CD14-positive monocyte (primary cell): ENCODE results near the gene IL36G. TPM values are rescaled to one million over a fixed set of nuclear protein-coding genes. Genes with fewer than 3 reads are reported as not detected.

Experiments used
- DNase-seq, 3 donors: peaks; one replicate each; pipeline ENCODE4 v3.0.0-alpha.2; 2011 to 2022
- H2AFZ ChIP-seq: 2 replicates; pipeline ENCODE4 v1.6.0; 2012; ENCODE audit warnings: mild to moderate bottlenecking, low read depth, low read length, inconsistent platforms; ENCODE audit not compliant: insufficient read depth, poor library complexity, severe bottlenecking
- H3K27ac ChIP-seq, 2 donors: 1 replicate in 1 of 2; 2 replicates in 1 of 2; pipeline ENCODE4 v1.5.1; 2012 to 2013; ENCODE audit warnings: low read length in 2 of 2, control low read depth in 1 of 2, inconsistent platforms in 1 of 2, low read depth in 1 of 2, mild to moderate bottlenecking in 1 of 2
- H3K27me3 ChIP-seq, 2 donors: one replicate each; pipeline versions ENCODE4 v1.6.0 to v1.6.1; 2011 to 2013; ENCODE audit warnings: low read length in 2 of 2; ENCODE audit not compliant: control insufficient read depth in 2 of 2, insufficient read depth in 2 of 2
- H3K36me3 ChIP-seq, 2 donors: replicated peaks in 1 of 2; 1 replicate in 1 of 2; 2 replicates in 1 of 2; pipeline versions ENCODE4 v1.5.1 to v1.6.1; 2012 to 2013; ENCODE audit warnings: low read length in 2 of 2, control low read depth in 1 of 2, inconsistent platforms in 1 of 2, mild to moderate bottlenecking in 1 of 2; ENCODE audit not compliant: insufficient read depth in 2 of 2, control insufficient read depth in 1 of 2
- H3K4me1 ChIP-seq, 2 donors: 1 replicate in 1 of 2; 2 replicates in 1 of 2; pipeline versions ENCODE4 v1.5.1 to v1.6.1; 2012 to 2013; ENCODE audit warnings: low read length in 2 of 2, control low read depth in 1 of 2, inconsistent platforms in 1 of 2, mild to moderate bottlenecking in 1 of 2, moderate library complexity in 1 of 2; ENCODE audit not compliant: insufficient read depth in 2 of 2, control insufficient read depth in 1 of 2
- H3K4me2 ChIP-seq: replicated peaks from 2 replicates; pipeline ENCODE3; 2012; ENCODE audit warnings: low read length, moderate library complexity, mild to moderate bottlenecking; ENCODE audit not compliant: poor library complexity, severe bottlenecking; ENCODE audit errors: extremely low read depth
- H3K4me3 ChIP-seq, 3 experiments: fragments of 200-600 bp in 1 of 3; sonication (generic) in 1 of 3; replicated peaks in 1 of 3; 1 replicate in 2 of 3; 2 replicates in 1 of 3; pipeline ENCODE4 v1.5.1; 2011 to 2013; ENCODE audit warnings: low read length in 3 of 3, mild to moderate bottlenecking in 3 of 3, control low read depth in 2 of 3, low read depth in 2 of 3, inconsistent platforms in 1 of 3, moderate library complexity in 1 of 3
- H3K79me2 ChIP-seq: 2 replicates; pipeline ENCODE4 v1.6.0; 2012; ENCODE audit warnings: mild to moderate bottlenecking, control low read depth, inconsistent platforms, low read length, moderate library complexity; ENCODE audit not compliant: insufficient read depth
- H3K9ac ChIP-seq: 2 replicates; pipeline ENCODE4 v1.6.0; 2017; ENCODE audit warnings: low read length, mild to moderate bottlenecking; ENCODE audit not compliant: insufficient read depth, poor library complexity, severe bottlenecking
- H3K9me3 ChIP-seq, 2 donors: replicated peaks in 1 of 2; 1 replicate in 1 of 2; 2 replicates in 1 of 2; pipeline versions ENCODE4 v1.5.1 to v1.6.1; 2012 to 2013; ENCODE audit warnings: low read length in 2 of 2, control low read depth in 1 of 2; ENCODE audit not compliant: control insufficient read depth in 1 of 2, insufficient read depth in 1 of 2
- H4K20me1 ChIP-seq: 2 replicates; pipeline ENCODE4 v1.6.0; 2012; ENCODE audit warnings: mild to moderate bottlenecking, low read length, control low read depth, moderate library complexity; ENCODE audit not compliant: insufficient read depth
- H3K27ac Mint-ChIP-seq, 7 donors: one replicate each; pipeline ENCODE4 v1.8.0; 2020; ENCODE audit warnings: mild to moderate bottlenecking in 7 of 7, mixed read lengths in 7 of 7, moderate library complexity in 6 of 7, inconsistent platforms in 2 of 7
- H3K27me3 Mint-ChIP-seq, 3 donors: one replicate each; pipeline ENCODE4 v1.8.0; 2021 to 2022; ENCODE audit warnings: low read depth in 3 of 3, mild to moderate bottlenecking in 3 of 3, mixed read lengths in 3 of 3, moderate library complexity in 3 of 3, inconsistent platforms in 1 of 3
- H3K36me3 Mint-ChIP-seq, 2 donors: one replicate each; pipeline ENCODE4 v1.8.0; 2020; ENCODE audit warnings: mixed read lengths in 2 of 2, inconsistent platforms in 1 of 2, mild to moderate bottlenecking in 1 of 2
- H3K4me1 Mint-ChIP-seq: one replicate; pipeline ENCODE4 v1.8.0; 2020; ENCODE audit warnings: mild to moderate bottlenecking, mixed read lengths
- H3K4me3 Mint-ChIP-seq, 2 donors: one replicate each; pipeline ENCODE4 v1.8.0; 2020; ENCODE audit warnings: mild to moderate bottlenecking in 2 of 2, mixed read lengths in 2 of 2, moderate library complexity in 1 of 2
- H3K9me3 Mint-ChIP-seq, 7 donors: one replicate each; pipeline ENCODE4 v1.8.0; 2020 to 2022; ENCODE audit warnings: mixed read lengths in 7 of 7, mild to moderate bottlenecking in 6 of 7, moderate library complexity in 6 of 7, inconsistent platforms in 2 of 7
- CTCF ChIP-seq: fragments of 200-600 bp; IDR thresholded peaks from one replicate; pipeline ENCODE4 v1.8.0; 2022; ENCODE audit warnings: antibody characterized with exemption, mild to moderate bottlenecking
- WGBS: methylation state at CpG from one replicate; pipeline ENCODE4 v1.1.5; 2013; ENCODE audit warnings: missing lambda C conversion rate; ENCODE audit not compliant: insufficient coverage; 5-methylcytosine and 5-hydroxymethylcytosine counted together
- intact Hi-C, 2 donors: fragments of 100-400 bp; cut with micrococcal nuclease; formaldehyde crosslinking; loops; one replicate each; pipeline versions ENCODE4 v1.15.0 to v1.15.1; 2023
- polyA plus RNA-seq, 3 donors: library from polyadenylated mRNA; depleted of rRNA in 1 of 3; unstranded in 2 of 3; stranded (reverse) in 1 of 3; fragments of 300-500 nt in 2 of 3; fragments of >200 nt in 1 of 3; fragmentation: Illumina TruSeq in 2 of 3; gene quantifications; 1 replicate in 2 of 3; 2 replicates in 1 of 3; pipeline ENCODE4 v1.2.3, GENCODE V29; 2012 to 2021

The IL36G gene
- polyA plus RNA-seq, 3 donors, result not detected

- Histone ChIP-seq H3K79me2 (no peaks in the 10 kb centered on the region), H3K27me3 (no peaks in the 10 kb centered on the region), H3K4me2 (no peak overlapping the region), H3K4me3 (no peak overlapping the region), H4K20me1 (no peaks in the 10 kb centered on the region), H3K36me3 (no peaks in the 10 kb centered on the region), H3K9me3 (peaks cover 0 to 12% of the 10 kb centered on the region in 2 donors), H3K27ac (no peak overlapping the region), H3K4me1 (no peaks in the 10 kb centered on the region), H3K9ac (no peak overlapping the region), H2AFZ (no peak overlapping the region)
- Mint-ChIP-seq H3K9me3 (peaks cover 0 to 9% (median 3%) of the 10 kb centered on the region in 7 donors), H3K27ac (no peak overlapping the region), H3K4me3 (no peak overlapping the region), H3K27me3 (peaks cover 4 to 11% (median 8%) of the 10 kb centered on the region in 3 donors), H3K4me1 (no peaks in the 10 kb centered on the region), H3K36me3 (no peaks in the 10 kb centered on the region)
- 89% methylated on average over 2 of the region's 2 CpGs for WGBS
- intact Hi-C loops, result no loop called here
- TF ChIP-seq CTCF, result no peak
- no peak for DNase-seq
Measured at GRCh38 chr2:112947374-112947773, 30.4 kb upstream of the IL36G start.

- no peak overlapping the region for H3K4me3 Mint-ChIP-seq
- no peaks in the 10 kb centered on the region for H3K4me1 Mint-ChIP-seq
- Histone ChIP-seq H3K9ac (no peak overlapping the region), H3K27ac (no peak overlapping the region), H3K4me3 (no peak overlapping the region), H3K79me2 (no peaks in the 10 kb centered on the region), H3K36me3 (no peaks in the 10 kb centered on the region), H3K27me3 (no peaks in the 10 kb centered on the region), H3K4me1 (no peaks in the 10 kb centered on the region), H3K4me2 (no peak overlapping the region), H2AFZ (no peak overlapping the region), H3K9me3 (peaks cover 0 to 12% of the 10 kb centered on the region in 2 donors), H4K20me1 (no peaks in the 10 kb centered on the region)
- no peak for TF ChIP-seq CTCF
- no peaks in the 10 kb centered on the region for H3K36me3 Mint-ChIP-seq
- H3K27ac Mint-ChIP-seq, result no peak overlapping the region
- H3K27me3 Mint-ChIP-seq, result peaks cover 4 to 8% (median 8%) of the 10 kb centered on the region in 3 donors
- DNase-seq, result no peak
- intact Hi-C loops, result no loop called here
- peaks cover 0 to 9% (median 3%) of the 10 kb centered on the region in 7 donors for H3K9me3 Mint-ChIP-seq
- WGBS, result 93% methylated on average over 5 of the region's 8 CpGs
Measured at GRCh38 chr2:112949456-112949855, 28.4 kb upstream of the IL36G start.
